ENCODE data around the gene ANKRD26.

The ANKRD26 gene

GRCh38 chr10:27019827-27020226, 80.5 kb downstream of the ANKRD26 start:
- no peak for DNase-seq

- no peak for DNase-seq
Observed at GRCh38 chr10:26997610-26998009, 102.7 kb downstream of the ANKRD26 start.

GRCh38 chr10:26994743-26995142, 105.6 kb downstream of the ANKRD26 start:
- no peak for DNase-seq

- no peak for DNase-seq
Observed at GRCh38 chr10:26987851-26988250, 112.4 kb downstream of the ANKRD26 start.

- no peak for DNase-seq
Observed at GRCh38 chr10:26983156-26983555, 117.1 kb downstream of the ANKRD26 start.

GRCh38 chr10:26982058-26982457, 118.2 kb downstream of the ANKRD26 start:
- DNase-seq, result no peak

GRCh38 chr10:26981232-26981824, 119.0 kb downstream of the ANKRD26 start:
- DNase-seq, result no peak

- DNase-seq, result no peak
Observed at GRCh38 chr10:26978519-26978918, 121.8 kb downstream of the ANKRD26 start.

- DNase-seq, result peak; percentile 50
Observed at GRCh38 chr10:26977635-26978034, 122.7 kb downstream of the ANKRD26 start.

- no peak for DNase-seq
Observed at GRCh38 chr10:26970667-26971066, 129.6 kb downstream of the ANKRD26 start.

GRCh38 chr10:26969145-26969926, 131.0 kb downstream of the ANKRD26 start:
- no peak for DNase-seq

GRCh38 chr10:26962835-26963234, 137.5 kb downstream of the ANKRD26 start:
- no peak for DNase-seq

- no peak for DNase-seq
Observed at GRCh38 chr10:26960308-26960707, 140.0 kb downstream of the ANKRD26 start.

GRCh38 chr10:26959841-26960240, 140.5 kb downstream of the ANKRD26 start:
- no peak for DNase-seq
